Measurements from ENCODE around the gene MYO19.
"Not testable (repeated sequence)": the region's sequence is repeated elsewhere in the genome, so short reads cannot be mapped to it uniquely, and the experiment has no call there.

MYO19 gene

DNA sequence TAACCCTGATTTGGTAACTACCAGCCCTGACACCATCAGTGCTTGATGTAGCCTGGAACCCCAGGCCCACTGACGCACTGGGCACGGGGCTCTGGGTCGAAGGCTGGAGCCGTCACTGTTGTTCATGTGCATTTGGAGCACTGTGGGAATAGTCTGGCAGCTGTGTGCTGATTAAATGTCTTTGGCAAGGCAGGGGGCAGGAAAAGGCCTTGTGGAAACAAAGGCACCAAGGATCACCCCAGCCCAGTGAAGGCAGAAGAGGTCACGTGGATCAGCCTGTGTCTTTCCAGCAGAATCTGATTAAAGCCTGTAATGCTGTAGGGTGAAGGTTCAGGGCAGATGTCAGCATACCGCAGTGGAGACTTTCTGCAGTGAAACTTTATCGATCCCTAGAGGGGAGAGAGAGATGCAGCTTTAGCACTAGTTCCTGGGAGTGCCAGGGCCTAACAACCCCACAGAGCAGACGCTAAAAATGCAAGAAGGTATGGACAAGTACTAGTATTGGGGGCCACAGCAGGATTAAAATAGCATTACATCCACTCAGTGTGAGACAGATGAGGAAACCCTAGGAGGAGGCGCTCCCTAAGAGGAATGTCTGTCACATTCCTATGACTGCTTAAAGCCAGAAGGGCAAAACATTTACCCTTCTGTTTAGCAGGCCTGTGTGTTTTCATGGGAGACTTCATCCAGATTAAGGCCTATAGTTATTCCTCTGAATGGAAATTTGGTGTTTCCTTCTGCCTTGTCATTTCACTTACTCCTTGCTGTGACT lies 38.5 kb downstream of the MYO19 start:
- no peak for DNase-seq

DNA sequence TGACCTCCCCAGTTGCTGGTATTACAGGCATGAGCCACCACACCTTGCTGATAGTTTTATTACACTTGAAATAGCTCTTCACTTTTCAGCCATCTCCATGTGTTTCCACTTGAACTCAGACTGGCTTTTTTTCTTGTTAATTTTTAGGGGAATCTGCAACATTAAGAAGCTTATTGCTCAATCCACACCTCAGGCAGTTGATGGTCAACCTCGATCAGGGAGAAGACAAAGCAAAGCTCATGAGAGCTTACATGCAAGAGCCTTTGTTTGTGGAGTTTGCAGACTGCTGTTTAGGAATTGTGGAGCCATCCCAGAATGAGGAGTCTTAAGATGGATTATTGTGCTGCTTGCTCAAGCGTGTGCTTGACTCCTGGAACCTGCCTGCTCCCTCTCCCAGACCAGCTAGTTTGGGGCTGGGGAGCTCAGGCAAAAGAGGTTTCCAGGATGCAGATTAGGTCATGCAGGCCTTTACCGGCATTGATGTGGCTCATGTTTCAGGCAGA lies 39.5 kb downstream of the MYO19 start:
- DNase-seq = no peak

GRCh38 chr17:36494674-36495073 lies 40.0 kb downstream of the MYO19 start:
- no peak for DNase-seq

GRCh38 chr17:36493956-36494355 lies 40.7 kb downstream of the MYO19 start:
- no peak for DNase-seq

- peak; percentile 67 to 89 for DNase-seq
These were observed 48.2 kb downstream of the MYO19 start, which contains the start of gene ZNHIT3 for GRCh38 chr17:36486204-36487194. Gene ZNHIT3, plus strand, starts transcription at chr17:36486681. Its CDS starts 19 bp downstream, at chr17:36486700.

- no peak for DNase-seq
These were observed 48.9 kb downstream of the MYO19 start for GRCh38 chr17:36485805-36486203.

GRCh38 chr17:36485027-36485426 lies 49.6 kb downstream of the MYO19 start:
- no peak for DNase-seq

GRCh38 chr17:36484021-36484420 lies 50.6 kb downstream of the MYO19 start:
- not testable (repeated sequence) for DNase-seq

GRCh38 chr17:36482611-36483504 lies 51.8 kb downstream of the MYO19 start:
- DNase-seq = peak; percentile 28 to 59

DNA sequence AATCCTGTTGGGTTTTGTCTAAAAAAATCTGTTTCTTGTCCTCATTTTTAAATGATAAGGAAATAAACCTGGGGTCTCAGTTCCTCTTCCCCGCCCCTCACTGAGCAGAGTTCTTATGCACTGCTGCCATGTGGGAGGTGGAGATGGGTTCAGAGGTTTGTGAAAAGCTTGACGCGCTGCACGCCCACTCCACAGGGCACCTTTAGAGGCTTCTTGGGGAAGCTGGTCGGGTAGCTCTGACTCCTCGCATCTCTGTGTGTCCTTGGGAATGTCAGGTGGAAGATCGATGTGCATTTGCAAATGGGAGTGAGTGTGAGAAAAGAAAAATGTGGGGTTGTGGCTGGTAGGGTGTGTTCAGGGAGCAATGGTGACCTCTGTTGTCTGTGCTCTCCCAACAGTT lies 52.8 kb downstream of the MYO19 start:
- DNase-seq = no peak

DNA sequence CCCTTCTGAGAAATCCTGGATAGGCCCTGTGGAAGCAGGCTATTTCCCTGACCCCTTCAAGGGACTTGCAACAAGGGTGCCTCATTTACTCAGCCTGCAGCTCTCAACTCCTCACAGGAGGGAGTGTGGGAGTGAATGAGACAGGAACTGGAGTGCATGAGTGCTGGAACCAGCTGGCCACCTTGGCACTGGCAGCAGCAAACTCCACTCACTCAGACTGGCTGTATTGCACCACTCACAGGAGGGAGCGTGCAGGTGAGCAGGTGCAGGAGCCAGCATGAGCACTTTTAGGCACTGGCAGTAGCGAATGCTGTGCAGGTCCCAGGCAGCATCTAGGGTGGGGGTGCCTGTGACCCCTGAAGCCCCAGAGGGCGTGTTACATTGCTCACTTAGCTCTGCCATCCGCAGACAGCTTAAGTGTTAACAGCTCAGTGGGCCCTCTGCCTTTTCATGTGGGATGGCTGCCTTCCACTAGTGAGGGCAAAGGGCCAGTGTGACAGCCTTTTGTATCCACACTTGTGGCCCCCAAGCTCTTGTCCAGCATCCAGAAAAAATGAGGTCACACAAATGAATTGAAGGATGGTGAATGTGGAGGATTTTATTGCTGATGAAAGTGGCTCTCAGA lies 59.2 kb downstream of the MYO19 start:
- no peak for DNase-seq

- DNase-seq = no peak
These were observed 60.1 kb downstream of the MYO19 start for GRCh38 chr17:36474571-36474970.

GRCh38 chr17:36470499-36470898 lies 64.2 kb downstream of the MYO19 start:
- no peak for DNase-seq

DNA sequence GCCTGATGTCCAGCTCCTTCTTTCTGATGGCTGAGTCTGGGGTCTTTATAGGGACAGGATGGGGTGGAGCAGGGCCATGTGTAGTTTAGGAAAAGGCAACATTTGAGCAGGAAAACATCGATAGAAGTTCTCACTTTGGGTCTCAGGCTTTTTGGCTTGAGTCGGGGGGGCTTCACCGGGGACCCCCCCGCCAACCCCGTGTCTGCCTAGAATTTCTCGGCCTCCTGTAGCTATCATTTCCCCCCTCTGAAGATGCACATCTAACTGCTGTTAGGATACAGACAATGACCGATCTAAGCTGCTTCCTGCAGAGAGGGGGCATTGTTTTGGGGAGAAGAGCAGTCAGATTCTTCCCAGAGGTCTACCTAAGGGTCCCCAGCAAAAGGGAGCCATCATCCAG lies 64.9 kb downstream of the MYO19 start:
- DNase-seq = no peak

GRCh38 chr17:36468903-36469635 lies 65.6 kb downstream of the MYO19 start:
- no peak for DNase-seq

DNA sequence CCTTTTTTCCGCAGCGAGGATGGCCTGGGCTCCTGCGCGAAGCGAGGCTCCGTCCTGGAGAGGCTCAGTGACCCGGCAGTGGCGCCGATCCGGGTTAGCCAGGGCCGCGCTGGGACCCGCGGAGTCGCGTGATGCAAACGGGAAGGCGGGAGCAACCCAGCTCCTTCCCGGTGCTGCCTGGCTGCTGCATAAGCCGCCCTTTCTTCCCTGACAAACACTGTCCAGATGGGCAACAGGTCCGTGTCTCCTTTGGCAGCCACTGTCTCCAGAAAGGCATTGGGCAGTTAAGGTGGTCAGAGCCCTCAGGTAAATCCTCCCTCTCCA lies 69.9 kb downstream of the MYO19 start:
- DNase-seq = no peak

GRCh38 chr17:36463916-36464764 lies 70.5 kb downstream of the MYO19 start:
- peak in 1 of 2 donors; percentile 13 for DNase-seq

DNA sequence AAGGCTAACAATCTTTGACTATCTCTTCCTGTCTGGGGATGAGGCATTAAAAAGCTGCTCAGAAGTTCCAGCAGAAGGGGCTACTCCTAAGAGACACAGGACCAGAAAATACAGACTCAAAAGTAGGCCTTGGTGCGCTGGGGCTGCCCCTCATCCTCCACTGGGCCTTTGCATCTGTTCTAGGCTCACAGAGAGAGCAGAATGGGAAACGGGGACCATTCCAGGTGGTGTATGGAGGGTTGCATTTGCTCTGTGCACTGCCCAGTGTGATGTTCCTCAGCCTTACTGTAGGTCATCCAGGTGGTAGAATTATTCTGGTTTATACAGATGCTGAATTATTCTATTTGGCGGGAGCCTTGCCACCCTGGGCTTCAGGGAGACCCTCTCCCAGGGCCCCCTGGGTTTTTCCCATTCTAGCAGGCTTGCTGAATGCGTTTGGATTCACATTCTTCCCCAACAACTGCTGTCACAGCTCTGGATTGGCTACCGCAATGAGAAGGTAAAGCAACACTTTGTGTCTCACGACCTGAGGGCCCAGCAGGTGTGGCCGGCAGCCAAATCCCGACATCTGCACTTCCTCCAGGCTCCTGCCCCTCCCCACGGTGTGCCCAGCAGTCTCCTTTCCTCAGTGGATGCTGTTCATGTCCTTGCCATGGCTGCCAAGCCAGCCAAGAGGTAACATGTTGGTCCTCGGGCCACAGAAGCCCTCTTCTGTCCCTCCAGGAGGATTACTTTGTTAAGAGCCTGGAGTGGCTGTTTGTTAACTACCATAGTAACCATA lies 73.1 kb downstream of the MYO19 start:
- no peak for DNase-seq

GRCh38 chr17:36460265-36460937 lies 74.3 kb downstream of the MYO19 start:
- no peak for DNase-seq

Data from bone marrow (tissue), 2 donors.